Thoracic aorta (tissue), 2 donors: ENCODE data around the gene NKTR. TPM values are rescaled to one million over a fixed set of nuclear protein-coding genes. Genes with fewer than 3 reads are reported as not detected.

Experiments used
- ATAC-seq: fragments of 150-250 bp; one replicate; pipeline ENCODE4 v1.8.0; 2017; ENCODE audit warnings: low read depth; ENCODE audit not compliant: insufficient number of reproducible peaks, low FRiP score
- DNase-seq: peaks from one replicate; pipeline ENCODE4 v3.0.0-alpha.2; 2020; ENCODE audit warnings: low spot score
- H3K27ac ChIP-seq, 2 donors: fragments of 200-600 bp; sonication (generic); 1 replicate in 1 of 2; 2 replicates in 1 of 2; pipeline ENCODE4 v1.5.1; 2016; ENCODE audit warnings: mild to moderate bottlenecking in 2 of 2, moderate library complexity in 2 of 2
- H3K27me3 ChIP-seq: fragments of 200-600 bp; sonication (generic); replicated peaks from 2 replicates; pipeline ENCODE4 v1.6.0; 2016; ENCODE audit warnings: mild to moderate bottlenecking; ENCODE audit not compliant: insufficient read depth
- H3K36me3 ChIP-seq: fragments of 200-600 bp; sonication (generic); one replicate; pipeline ENCODE4 v1.5.1; 2016
- H3K4me1 ChIP-seq, 2 donors: fragments of 200-600 bp; sonication (generic); 1 replicate in 1 of 2; 2 replicates in 1 of 2; pipeline versions ENCODE4 v1.5.1 to v1.6.0; 2016; ENCODE audit warnings: low read depth in 2 of 2, mild to moderate bottlenecking in 1 of 2; ENCODE audit not compliant: control insufficient read depth in 1 of 2
- H3K4me3 ChIP-seq: fragments of 200-600 bp; sonication (generic); 2 replicates; pipeline ENCODE4 v1.5.1; 2016; ENCODE audit warnings: mild to moderate bottlenecking
- H3K9me3 ChIP-seq: fragments of 200-600 bp; sonication (generic); 2 replicates; pipeline ENCODE4 v1.5.1; 2016
- total RNA-seq, 2 donors: library from RNA; depleted of rRNA; stranded (reverse); fragments of >200 nt; gene quantifications; one replicate each; pipeline versions ENCODE4 v1.1.0 to v1.2.3, GENCODE V29; 2016
- TF ChIP-seq, protein P1 (sequence below): fragments of 200-600 bp; sonication (generic); IDR thresholded peaks from one replicate; pipeline ENCODE4 v1.5.1; 2019; ENCODE audit warnings: antibody characterized with exemption

Gene NKTR
- total RNA-seq, 2 donors from 2014 or later = 159 to 210 TPM

DNA sequence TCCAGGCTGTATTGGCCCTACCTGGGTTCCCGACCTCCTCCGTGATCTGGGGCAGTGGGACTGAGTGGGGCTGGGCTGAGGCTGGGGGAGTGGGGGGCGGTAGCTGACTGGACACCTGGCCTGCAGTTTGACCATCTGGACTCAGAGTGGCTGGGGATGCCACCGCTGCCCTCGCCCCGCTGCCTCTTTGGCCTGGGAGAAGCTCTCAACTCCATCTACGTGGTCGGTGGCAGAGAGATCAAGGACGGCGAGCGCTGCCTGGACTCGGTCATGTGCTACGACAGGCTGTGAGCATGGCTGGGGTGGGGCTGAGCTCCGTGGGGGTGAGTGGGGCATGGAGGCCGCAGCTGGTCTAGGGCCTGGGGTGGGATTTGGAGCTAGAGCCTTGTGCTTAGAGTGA lies 87.5 kb downstream of the NKTR start:
- DNase-seq = no peak
- TF ChIP-seq, protein P1, sequence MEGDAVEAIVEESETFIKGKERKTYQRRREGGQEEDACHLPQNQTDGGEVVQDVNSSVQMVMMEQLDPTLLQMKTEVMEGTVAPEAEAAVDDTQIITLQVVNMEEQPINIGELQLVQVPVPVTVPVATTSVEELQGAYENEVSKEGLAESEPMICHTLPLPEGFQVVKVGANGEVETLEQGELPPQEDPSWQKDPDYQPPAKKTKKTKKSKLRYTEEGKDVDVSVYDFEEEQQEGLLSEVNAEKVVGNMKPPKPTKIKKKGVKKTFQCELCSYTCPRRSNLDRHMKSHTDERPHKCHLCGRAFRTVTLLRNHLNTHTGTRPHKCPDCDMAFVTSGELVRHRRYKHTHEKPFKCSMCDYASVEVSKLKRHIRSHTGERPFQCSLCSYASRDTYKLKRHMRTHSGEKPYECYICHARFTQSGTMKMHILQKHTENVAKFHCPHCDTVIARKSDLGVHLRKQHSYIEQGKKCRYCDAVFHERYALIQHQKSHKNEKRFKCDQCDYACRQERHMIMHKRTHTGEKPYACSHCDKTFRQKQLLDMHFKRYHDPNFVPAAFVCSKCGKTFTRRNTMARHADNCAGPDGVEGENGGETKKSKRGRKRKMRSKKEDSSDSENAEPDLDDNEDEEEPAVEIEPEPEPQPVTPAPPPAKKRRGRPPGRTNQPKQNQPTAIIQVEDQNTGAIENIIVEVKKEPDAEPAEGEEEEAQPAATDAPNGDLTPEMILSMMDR = no peak
- Histone ChIP-seq H3K4me3 (no peak overlapping the region), H3K27ac (no peak overlapping the region), H3K27me3 (no peaks in the 10 kb centered on the region), H3K9me3 (no peaks in the 10 kb centered on the region), H3K36me3 (no peaks in the 10 kb centered on the region), H3K4me1 (peaks cover 17 to 30% of the 10 kb centered on the region in 2 donors)
- no peak for ATAC-seq

GRCh38 chr3:42688487-42689420 lies 88.3 kb downstream of the NKTR start:
- TF ChIP-seq, protein P1 = no peak
- Histone ChIP-seq H3K36me3 (no peaks in the 10 kb centered on the region), H3K9me3 (no peaks in the 10 kb centered on the region), H3K27ac (no peak overlapping the region), H3K4me3 (no peak overlapping the region), H3K4me1 (peaks cover 13 to 23% of the 10 kb centered on the region in 2 donors), H3K27me3 (no peaks in the 10 kb centered on the region)
- no peak for DNase-seq
- ATAC-seq = no peak

DNA sequence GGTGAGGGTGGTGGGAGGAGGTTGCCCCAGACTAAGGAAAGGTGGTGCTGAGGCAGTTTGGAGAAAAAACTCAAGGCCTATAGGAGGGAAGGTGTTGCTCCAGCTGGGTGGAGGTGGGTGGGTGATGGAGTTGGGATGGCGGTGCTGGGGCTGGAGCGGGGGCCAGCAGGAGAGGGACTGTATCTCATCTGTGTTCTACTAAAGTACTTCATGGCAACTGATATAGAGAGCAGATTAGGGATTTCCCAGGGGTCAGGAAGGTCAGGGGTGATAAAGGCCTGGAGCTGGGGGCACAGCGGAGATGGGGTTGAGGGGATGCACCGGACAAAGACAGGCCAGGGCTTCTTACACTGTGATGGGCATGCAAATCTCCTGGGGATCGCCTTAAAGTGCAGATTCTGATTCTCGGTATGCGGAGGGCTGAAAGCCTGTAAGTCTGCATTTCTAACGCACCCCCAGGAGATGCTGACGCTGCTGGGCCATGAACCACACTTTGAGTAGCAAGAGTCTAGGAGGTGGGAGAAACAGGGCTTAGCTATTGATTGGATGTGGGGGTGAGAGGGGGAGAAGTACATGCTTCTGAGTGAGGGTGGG lies 89.0 kb downstream of the NKTR start:
- no peaks in the 10 kb centered on the region for H3K9me3 ChIP-seq
- DNase-seq (no peak), ATAC-seq (no peak)
- TF ChIP-seq, protein P1 = no peak
- H3K27me3 ChIP-seq = no peaks in the 10 kb centered on the region
- peaks cover 10 to 20% of the 10 kb centered on the region in 2 donors for H3K4me1 ChIP-seq
- H3K4me3 ChIP-seq = no peak overlapping the region
- no peaks in the 10 kb centered on the region for H3K36me3 ChIP-seq
- no peak overlapping the region for H3K27ac ChIP-seq

DNA sequence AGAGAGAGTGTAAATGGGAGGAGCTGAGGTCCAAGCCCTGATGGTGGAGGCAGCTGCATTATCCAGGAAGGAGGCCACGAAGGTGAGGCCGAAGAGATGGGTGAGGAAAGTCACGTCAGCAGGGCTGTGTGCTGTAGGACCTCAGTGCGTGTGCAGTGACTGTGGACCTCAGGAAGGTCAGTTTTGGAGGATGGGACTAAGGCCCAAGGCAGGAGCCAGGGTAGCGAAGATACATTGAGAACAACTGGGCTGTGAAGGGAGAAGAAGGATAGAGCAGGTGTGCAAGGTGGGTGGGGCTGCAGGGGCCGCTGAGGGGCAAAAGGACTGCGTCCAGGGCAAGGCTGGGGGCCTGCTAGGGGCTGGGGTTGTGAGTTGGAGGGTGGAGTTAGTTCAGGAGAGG lies 89.7 kb downstream of the NKTR start:
- TF ChIP-seq, protein P1 = no peak
- H3K27me3 ChIP-seq = no peaks in the 10 kb centered on the region
- H3K4me1 ChIP-seq = peaks cover 8 to 13% of the 10 kb centered on the region in 2 donors
- no peak overlapping the region for H3K27ac ChIP-seq
- ATAC-seq = no peak
- no peak for DNase-seq
- no peak overlapping the region for H3K4me3 ChIP-seq
- no peaks in the 10 kb centered on the region for H3K36me3 ChIP-seq
- no peaks in the 10 kb centered on the region for H3K9me3 ChIP-seq
